Measurements from ENCODE around the gene UPK3A.

- TF ChIP-seq EP300 (conservative IDR thresholded peaks at IDR 0.05; ENCODE audit: poor library complexity, severe bottlenecking) = no peak
- no peak for TF ChIP-seq MXI1 (conservative IDR thresholded peaks at IDR 0.05; ENCODE audit: poor library complexity, severe bottlenecking)
- no peak for TF ChIP-seq POLR2AphosphoS5 (IDR thresholded peaks at IDR 0.05)
- TF ChIP-seq CTCF (IDR thresholded peaks at IDR 0.05; ENCODE audit: poor library complexity, severe bottlenecking) = no peak
- no peak for TF ChIP-seq REST (IDR thresholded peaks at IDR 0.05; ENCODE audit: borderline replicate concordance)
- TF ChIP-seq TAF1 (IDR thresholded peaks at IDR 0.05; ENCODE audit: low read depth) = no peak
Observed at GRCh38 chr22:45305456-45306075, 20.8 kb downstream of the UPK3A start.

All from neural cell (in vitro differentiated cells).